ENCODE data around the gene BCL7A.
"Not testable (repeated sequence)": the region's sequence is repeated elsewhere in the genome, so short reads cannot be mapped to it uniquely, and the experiment has no call there.

Gene BCL7A

DNA sequence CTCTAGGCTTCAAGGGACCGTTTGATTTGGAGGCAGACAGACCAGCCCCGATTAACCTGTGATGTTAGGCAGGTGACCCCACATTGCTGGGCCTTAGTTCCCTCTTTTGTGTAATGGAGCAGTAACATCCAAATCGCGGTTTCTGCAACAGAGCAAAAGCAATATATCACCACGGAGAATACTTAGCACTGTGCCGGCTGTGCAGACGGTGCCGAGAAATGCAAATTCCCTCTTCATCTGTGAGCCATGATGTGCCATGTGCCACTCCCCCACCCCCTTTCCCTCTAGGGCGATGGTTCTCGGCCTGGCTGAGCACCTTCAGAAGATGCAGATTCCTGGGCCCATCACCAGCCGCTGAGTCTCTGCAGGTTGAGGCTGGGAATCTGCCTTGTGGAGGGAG lies 10.9 kb downstream of the BCL7A start:
- DNase-seq = no peak
- H3K27me3 ChIP-seq (ENCODE audit: insufficient read depth, low read depth, severe bottlenecking) = no peaks in the 10 kb centered on the region
- H3K36me3 ChIP-seq = peaks cover 18% of the 10 kb centered on the region
- TF ChIP-seq, protein P1, sequence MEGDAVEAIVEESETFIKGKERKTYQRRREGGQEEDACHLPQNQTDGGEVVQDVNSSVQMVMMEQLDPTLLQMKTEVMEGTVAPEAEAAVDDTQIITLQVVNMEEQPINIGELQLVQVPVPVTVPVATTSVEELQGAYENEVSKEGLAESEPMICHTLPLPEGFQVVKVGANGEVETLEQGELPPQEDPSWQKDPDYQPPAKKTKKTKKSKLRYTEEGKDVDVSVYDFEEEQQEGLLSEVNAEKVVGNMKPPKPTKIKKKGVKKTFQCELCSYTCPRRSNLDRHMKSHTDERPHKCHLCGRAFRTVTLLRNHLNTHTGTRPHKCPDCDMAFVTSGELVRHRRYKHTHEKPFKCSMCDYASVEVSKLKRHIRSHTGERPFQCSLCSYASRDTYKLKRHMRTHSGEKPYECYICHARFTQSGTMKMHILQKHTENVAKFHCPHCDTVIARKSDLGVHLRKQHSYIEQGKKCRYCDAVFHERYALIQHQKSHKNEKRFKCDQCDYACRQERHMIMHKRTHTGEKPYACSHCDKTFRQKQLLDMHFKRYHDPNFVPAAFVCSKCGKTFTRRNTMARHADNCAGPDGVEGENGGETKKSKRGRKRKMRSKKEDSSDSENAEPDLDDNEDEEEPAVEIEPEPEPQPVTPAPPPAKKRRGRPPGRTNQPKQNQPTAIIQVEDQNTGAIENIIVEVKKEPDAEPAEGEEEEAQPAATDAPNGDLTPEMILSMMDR (IDR thresholded peaks at IDR 0.05; ENCODE audit: low read depth, low read length) = no peak
- no peaks in the 10 kb centered on the region for H3K9me3 ChIP-seq (ENCODE audit: severe bottlenecking)
- no peak overlapping the region for H3K4me3 ChIP-seq (ENCODE audit: low read depth, low read length)
- no peak overlapping the region for H3K27ac ChIP-seq

DNA sequence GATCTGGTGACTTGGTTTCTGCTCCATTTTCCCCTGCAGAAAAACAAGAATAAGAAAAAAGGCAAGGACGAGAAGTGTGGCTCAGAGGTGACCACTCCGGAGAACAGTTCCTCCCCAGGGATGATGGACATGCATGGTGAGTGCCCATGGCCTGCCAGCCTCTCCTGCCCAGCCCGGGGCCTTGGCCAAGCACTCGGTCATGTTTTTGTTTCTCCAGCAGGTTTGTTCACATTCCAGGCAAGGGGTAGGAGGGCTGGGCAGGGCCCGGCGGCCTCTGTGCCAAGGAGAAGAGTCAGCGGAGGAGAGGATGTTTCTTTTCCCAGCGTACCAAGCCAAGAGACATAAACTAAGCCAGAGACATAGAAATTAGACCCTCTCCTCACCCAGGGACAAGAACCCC lies 13.6 kb downstream of the BCL7A start:
- H3K9me3 ChIP-seq (ENCODE audit: severe bottlenecking) = no peaks in the 10 kb centered on the region
- no peak overlapping the region for H3K27ac ChIP-seq
- DNase-seq = no peak
- TF ChIP-seq, protein P1 (IDR thresholded peaks at IDR 0.05; ENCODE audit: low read depth, low read length) = no peak
- no peak overlapping the region for H3K4me3 ChIP-seq (ENCODE audit: low read depth, low read length)
- H3K36me3 ChIP-seq = peaks cover 23% of the 10 kb centered on the region
- H3K27me3 ChIP-seq (ENCODE audit: insufficient read depth, low read depth, severe bottlenecking) = no peaks in the 10 kb centered on the region

DNA sequence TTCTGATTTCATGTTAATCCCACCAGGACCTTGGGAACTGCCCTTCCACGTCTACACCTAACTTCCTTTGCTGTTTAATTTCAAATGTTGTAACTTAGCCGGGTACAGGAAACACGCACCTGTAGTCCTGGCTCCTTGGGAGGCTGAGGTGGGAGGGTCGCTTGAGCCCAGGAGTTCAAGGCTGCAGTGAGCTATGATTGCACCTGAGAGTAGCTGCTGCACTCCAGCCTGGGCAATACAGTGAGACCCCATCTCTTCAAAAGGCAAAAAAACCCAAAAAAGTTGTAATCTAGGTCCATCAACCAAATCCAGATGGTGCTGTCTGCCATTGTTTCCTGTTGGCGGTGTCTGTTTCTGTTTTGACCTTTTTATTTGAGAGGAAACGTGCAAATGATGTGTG lies 14.5 kb downstream of the BCL7A start:
- DNase-seq = no peak

DNA sequence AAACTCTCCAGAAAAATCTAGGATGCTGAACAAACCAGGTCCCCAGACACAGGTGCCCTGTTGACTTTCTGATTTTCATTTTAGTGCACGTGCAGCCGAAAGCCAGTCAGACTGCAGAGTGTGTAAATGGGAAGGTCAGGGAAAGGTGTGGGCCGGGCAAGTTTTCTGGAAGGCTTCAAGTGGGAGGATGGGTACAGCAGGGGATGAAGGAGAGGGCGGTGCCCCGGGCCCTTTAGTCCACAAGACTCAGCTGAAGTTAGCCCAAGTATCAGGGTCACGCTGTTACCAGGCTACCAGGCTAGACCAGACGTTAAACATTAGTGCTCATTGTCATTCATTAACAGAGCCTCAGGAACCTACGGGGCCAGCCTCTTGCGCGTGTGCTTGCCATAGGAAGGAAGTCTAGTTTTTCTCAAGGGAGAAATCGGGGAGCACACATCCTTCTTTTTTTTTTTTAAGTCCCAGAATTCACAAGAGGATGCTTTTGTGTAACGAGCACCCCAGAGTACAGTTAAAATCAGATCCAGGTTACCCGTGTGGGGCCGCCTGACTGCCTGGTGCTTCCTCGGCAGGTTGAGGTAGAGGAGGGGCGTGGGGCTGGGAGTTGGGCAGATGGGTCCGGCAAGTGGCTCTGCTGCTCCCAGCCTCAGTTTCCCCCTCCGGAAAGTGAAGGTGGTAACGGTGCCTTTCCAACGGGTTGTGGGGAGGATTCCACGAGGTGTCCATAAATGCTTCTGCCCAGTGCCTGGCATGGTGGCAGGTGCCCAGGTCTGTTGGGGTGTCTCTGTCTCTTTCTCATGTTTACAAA lies 19.1 kb downstream of the BCL7A start:
- no peak overlapping the region for H3K4me3 ChIP-seq (ENCODE audit: low read depth, low read length)
- TF ChIP-seq, protein P1 (IDR thresholded peaks at IDR 0.05; ENCODE audit: low read depth, low read length) = no peak
- peaks cover 38% of the 10 kb centered on the region for H3K36me3 ChIP-seq
- no peak overlapping the region for H3K27ac ChIP-seq
- H3K27me3 ChIP-seq (ENCODE audit: insufficient read depth, low read depth, severe bottlenecking) = no peaks in the 10 kb centered on the region
- peaks cover 6% of the 10 kb centered on the region for H3K9me3 ChIP-seq (ENCODE audit: severe bottlenecking)
- DNase-seq = no peak

More for the DNA sequence above, 14.5 kb downstream of the BCL7A start:
- no peaks in the 10 kb centered on the region for H3K27me3 ChIP-seq (ENCODE audit: insufficient read depth, low read depth, severe bottlenecking)
- peaks cover 23% of the 10 kb centered on the region for H3K36me3 ChIP-seq
- no peaks in the 10 kb centered on the region for H3K9me3 ChIP-seq (ENCODE audit: severe bottlenecking)
- no peak overlapping the region for H3K4me3 ChIP-seq (ENCODE audit: low read depth, low read length)
- TF ChIP-seq, protein P1 (IDR thresholded peaks at IDR 0.05; ENCODE audit: low read depth, low read length) = no peak
- no peak overlapping the region for H3K27ac ChIP-seq

DNA sequence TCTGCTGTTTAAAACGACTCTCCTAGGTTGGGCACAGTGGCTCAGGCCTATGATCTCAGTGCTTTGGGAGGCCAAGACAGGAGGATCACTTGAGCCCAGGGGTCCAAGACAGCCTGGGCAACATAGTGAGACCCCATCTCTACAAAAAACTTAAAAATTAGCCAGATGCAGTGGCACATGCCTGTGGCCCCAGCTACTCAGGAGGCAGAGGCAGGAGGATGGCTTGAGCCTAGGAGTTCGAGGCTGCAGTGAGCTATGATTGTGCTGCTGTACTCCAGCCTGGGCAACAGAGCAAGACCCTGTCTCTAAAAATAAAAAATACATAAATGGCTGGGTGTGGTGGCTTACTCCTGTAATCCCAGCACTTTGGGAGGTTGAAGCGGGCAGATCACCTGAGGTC lies 19.8 kb downstream of the BCL7A start:
- not testable (repeated sequence) for H3K4me3 ChIP-seq (ENCODE audit: low read depth, low read length); H3K27me3 ChIP-seq (ENCODE audit: insufficient read depth, low read depth, severe bottlenecking); DNase-seq; H3K27ac ChIP-seq; H3K9me3 ChIP-seq (ENCODE audit: severe bottlenecking)
- H3K36me3 ChIP-seq = peaks cover 33% of the 10 kb centered on the region

DNA sequence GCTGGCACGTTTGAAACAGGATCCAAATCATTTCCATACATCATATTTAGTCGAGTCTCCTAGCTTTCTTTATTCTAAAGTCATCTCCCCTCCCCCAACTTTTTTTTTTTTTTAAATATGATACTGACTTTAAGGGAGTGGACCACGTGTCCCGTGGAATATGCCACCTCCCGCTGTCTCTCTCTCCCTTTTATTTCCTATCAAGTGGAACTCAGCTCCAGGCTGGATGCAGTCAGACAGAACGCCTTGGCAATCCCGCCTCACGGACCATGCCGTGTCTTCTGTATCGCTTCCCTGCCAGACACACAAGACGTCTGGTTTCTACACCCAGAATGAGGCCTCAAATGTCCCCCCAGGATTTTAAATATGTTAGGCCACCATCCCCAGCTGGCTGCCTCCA lies 21.2 kb downstream of the BCL7A start:
- DNase-seq = no peak
- Histone ChIP-seq H3K36me3 (peaks cover 25% of the 10 kb centered on the region), H3K27ac (no peak overlapping the region), H3K4me3 (ENCODE audit: low read depth, low read length) (no peak overlapping the region), H3K27me3 (ENCODE audit: insufficient read depth, low read depth, severe bottlenecking) (no peaks in the 10 kb centered on the region), H3K9me3 (ENCODE audit: severe bottlenecking) (peaks cover 6% of the 10 kb centered on the region)
- TF ChIP-seq, protein P1 (IDR thresholded peaks at IDR 0.05; ENCODE audit: low read depth, low read length) = no peak
